NCI-H748 (cell line): Measurements from ENCODE around the gene GHRH.

ENCODE experiments used
- DNase-seq: peaks from one replicate; lab custom pipeline; 2025; ENCODE audit not compliant: unreplicated experiment; lab: John Stamatoyannopoulos, UW

The GHRH gene

DNA sequence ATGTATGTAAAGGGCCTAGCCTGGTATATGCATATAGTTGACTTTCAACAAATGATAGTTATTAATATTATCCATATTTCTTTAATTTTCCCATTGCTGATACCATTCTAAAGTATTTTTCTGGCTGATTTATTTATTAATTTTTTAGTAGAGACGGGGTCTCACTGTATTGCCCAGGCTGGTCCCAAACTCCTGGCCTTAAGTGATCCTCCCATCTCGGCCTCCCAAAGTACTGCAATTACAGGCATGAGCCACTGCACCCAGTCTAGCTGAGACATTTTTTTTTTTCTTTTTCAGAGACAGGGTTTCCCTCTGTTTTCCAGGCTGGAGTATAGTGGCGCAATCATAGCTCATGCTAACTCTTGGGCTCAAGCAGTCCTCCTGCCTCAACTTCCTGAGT is 52.4 kb downstream of the GHRH start:
- DNase-seq = no peak

GRCh38 chr20:37207171-37207570 is 54.4 kb downstream of the GHRH start:
- no peak for DNase-seq

GRCh38 chr20:37205794-37206193 is 55.8 kb downstream of the GHRH start:
- peak; percentile 49 for DNase-seq

DNA sequence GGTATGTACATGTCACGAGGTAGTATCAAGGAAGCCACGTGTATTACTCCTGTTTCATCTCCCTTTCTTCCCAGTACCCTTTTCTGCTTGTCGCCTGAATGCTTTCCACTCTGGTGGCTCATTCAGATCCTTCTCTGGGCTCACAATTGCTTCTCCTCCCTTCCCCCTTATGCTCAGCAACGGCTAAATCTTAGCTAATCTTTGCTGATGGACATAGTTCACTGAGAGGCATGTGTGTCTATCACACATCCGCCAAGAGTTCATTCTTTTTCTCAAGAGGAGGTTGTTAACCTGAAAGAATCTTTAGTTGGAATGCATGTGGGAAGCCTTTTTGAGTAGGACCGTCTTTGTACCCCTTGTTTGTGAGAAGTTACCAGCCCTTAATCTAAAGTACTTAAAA is 56.5 kb downstream of the GHRH start:
- no peak for DNase-seq

DNA sequence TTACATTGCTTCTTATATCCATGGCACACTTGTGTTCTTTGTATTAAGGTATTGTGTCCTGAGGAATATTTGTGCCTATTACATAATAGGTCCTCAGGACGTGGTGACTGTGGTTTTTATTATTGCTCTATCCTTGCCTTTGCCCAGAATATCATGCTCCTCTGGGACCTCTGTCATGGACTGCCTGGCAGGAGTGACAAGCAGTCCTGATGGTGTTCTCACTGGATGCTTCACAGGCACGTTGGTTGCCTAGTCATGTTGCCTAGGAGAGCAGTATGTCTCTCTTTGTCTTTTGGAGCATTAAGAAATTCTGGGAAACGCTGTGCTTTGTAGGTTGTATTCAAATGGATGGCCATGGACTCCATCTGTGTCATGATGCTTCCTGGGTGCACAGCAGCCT is 57.6 kb downstream of the GHRH start:
- DNase-seq = no peak

- no peak for DNase-seq
These were observed 59.2 kb downstream of the GHRH start for GRCh38 chr20:37202267-37202943.

- DNase-seq = no peak
These were observed 59.8 kb downstream of the GHRH start for GRCh38 chr20:37201827-37202162.
